ENCODE measurements around the gene RAPGEF5.

The RAPGEF5 gene

DNA sequence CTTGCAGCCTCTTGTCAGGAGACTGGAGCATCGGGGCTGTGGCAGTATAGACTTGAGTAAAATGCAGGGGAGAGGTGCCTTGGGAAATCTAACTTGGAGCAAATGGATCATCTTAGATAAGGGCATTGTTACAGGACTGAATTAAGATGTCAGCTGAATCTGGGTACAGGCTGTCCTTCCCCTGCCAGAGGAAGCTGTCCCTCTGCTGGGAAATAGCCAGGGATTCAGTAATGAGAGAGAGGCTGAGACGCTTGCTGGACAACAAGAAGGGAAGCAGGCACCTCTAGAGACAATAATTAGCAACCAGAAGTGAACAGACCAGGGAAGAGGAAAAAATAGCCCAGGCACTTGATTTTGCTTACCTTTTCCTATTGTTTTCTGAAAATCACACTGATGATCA, 20.7 kb upstream of the RAPGEF5 start:
- no peaks in the 10 kb centered on the region for H3K4me1 ChIP-seq (ENCODE audit: low read length)
- H3K9me2 ChIP-seq (replicated peaks; ENCODE audit: insufficient read depth, low read length), result no peaks in the 10 kb centered on the region
- H3K4me3 ChIP-seq (ENCODE audit: low read length), result no peak overlapping the region
- no peaks in the 10 kb centered on the region for H3F3A ChIP-seq (ENCODE audit: insufficient read depth, low read length)
- no peak overlapping the region for H3K4me2 ChIP-seq (ENCODE audit: low read depth, low read length)
- H3K27me3 ChIP-seq (replicated peaks; ENCODE audit: insufficient read depth, low read length), result no peaks in the 10 kb centered on the region
- no peak for DNase-seq
- H2AFZ ChIP-seq (ENCODE audit: low read length), result no peak overlapping the region
- H3K27ac ChIP-seq (ENCODE audit: low read length), result no peak overlapping the region
- H3K9ac ChIP-seq (ENCODE audit: low read length), result no peak overlapping the region
- TF ChIP-seq EZH2phosphoT487 (IDR thresholded peaks at IDR 0.05; ENCODE audit: low read length) (no peak), CTCF (IDR thresholded peaks at IDR 0.05; ENCODE audit: low read length) (no peak), EZH2 (optimal IDR thresholded peaks at IDR 0.05; ENCODE audit: low read depth, low read length) (no peak)
- H3K9me3 ChIP-seq (replicated peaks; ENCODE audit: insufficient read depth, low read length), result no peaks in the 10 kb centered on the region
- no peaks in the 10 kb centered on the region for H3K36me3 ChIP-seq (replicated peaks; ENCODE audit: insufficient read depth, low read length)
- no peaks in the 10 kb centered on the region for H3K79me2 ChIP-seq (ENCODE audit: low read length)
- no peaks in the 10 kb centered on the region for H4K20me1 ChIP-seq (ENCODE audit: insufficient read depth, low read length)

DNA sequence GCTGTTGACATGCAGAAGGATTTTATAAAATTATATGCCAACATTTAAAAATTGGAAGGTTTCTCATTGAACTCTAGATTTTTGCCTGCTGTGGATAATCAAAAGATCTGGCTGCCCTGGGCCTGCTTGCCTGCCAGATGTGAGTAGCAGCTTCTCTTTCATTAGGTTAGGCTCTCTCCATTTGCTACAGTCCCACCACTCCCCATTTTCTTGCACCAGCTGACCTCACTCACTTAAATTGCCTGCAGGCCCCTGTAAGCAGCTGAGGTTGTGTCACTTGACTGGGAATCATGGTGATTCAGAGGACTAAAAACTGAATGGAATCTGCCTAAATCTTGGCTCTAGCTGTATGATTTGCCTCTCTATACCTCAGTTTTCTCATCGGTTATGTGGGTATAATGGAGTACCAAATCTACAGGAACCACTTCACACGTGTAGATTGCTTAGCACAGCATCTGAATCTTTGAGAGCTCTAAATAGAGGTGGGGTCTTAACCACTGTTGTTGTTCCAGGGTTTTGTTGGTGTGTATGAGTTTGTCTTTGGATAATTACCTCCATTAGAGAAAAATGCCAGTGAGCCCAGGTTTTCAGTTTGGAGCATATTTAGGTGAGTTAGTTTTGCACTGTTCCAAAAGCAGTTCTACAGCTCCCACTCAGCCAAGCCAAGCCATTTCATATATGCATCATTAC, 18.6 kb upstream of the RAPGEF5 start:
- Histone ChIP-seq H3K27me3 (replicated peaks; ENCODE audit: insufficient read depth, low read length) (no peaks in the 10 kb centered on the region), H2AFZ (ENCODE audit: low read length) (no peak overlapping the region), H3K9ac (ENCODE audit: low read length) (no peak overlapping the region), H3K9me2 (replicated peaks; ENCODE audit: insufficient read depth, low read length) (no peaks in the 10 kb centered on the region), H3K4me3 (ENCODE audit: low read length) (no peak overlapping the region), H3K4me2 (ENCODE audit: low read depth, low read length) (no peak overlapping the region), H4K20me1 (ENCODE audit: insufficient read depth, low read length) (no peaks in the 10 kb centered on the region), H3F3A (ENCODE audit: insufficient read depth, low read length) (no peaks in the 10 kb centered on the region), H3K4me1 (ENCODE audit: low read length) (no peaks in the 10 kb centered on the region), H3K36me3 (replicated peaks; ENCODE audit: insufficient read depth, low read length) (no peaks in the 10 kb centered on the region), H3K27ac (ENCODE audit: low read length) (no peak overlapping the region), H3K79me2 (ENCODE audit: low read length) (no peaks in the 10 kb centered on the region), H3K9me3 (replicated peaks; ENCODE audit: insufficient read depth, low read length) (no peaks in the 10 kb centered on the region)
- TF ChIP-seq EZH2 (optimal IDR thresholded peaks at IDR 0.05; ENCODE audit: low read depth, low read length), result no peak
- DNase-seq, result no peak

- Histone ChIP-seq H3F3A (ENCODE audit: insufficient read depth, low read length) (no peaks in the 10 kb centered on the region), H3K79me2 (ENCODE audit: low read length) (no peaks in the 10 kb centered on the region), H3K4me3 (ENCODE audit: low read length) (no peak overlapping the region), H3K4me2 (ENCODE audit: low read depth, low read length) (no peak overlapping the region), H3K9ac (ENCODE audit: low read length) (no peak overlapping the region), H3K9me2 (replicated peaks; ENCODE audit: insufficient read depth, low read length) (no peaks in the 10 kb centered on the region), H2AFZ (ENCODE audit: low read length) (no peak overlapping the region), H3K27me3 (replicated peaks; ENCODE audit: insufficient read depth, low read length) (no peaks in the 10 kb centered on the region), H3K36me3 (replicated peaks; ENCODE audit: insufficient read depth, low read length) (no peaks in the 10 kb centered on the region), H4K20me1 (ENCODE audit: insufficient read depth, low read length) (no peaks in the 10 kb centered on the region), H3K9me3 (replicated peaks; ENCODE audit: insufficient read depth, low read length) (no peaks in the 10 kb centered on the region), H3K4me1 (ENCODE audit: low read length) (no peaks in the 10 kb centered on the region), H3K27ac (ENCODE audit: low read length) (no peak overlapping the region)
- TF ChIP-seq CTCF (IDR thresholded peaks at IDR 0.05; ENCODE audit: low read length) (no peak), EZH2phosphoT487 (IDR thresholded peaks at IDR 0.05; ENCODE audit: low read length) (no peak), EZH2 (optimal IDR thresholded peaks at IDR 0.05; ENCODE audit: low read depth, low read length) (no peak)
- DNase-seq, result no peak
Measured at GRCh38 chr7:22373911-22374310, 17.0 kb upstream of the RAPGEF5 start.

DNA sequence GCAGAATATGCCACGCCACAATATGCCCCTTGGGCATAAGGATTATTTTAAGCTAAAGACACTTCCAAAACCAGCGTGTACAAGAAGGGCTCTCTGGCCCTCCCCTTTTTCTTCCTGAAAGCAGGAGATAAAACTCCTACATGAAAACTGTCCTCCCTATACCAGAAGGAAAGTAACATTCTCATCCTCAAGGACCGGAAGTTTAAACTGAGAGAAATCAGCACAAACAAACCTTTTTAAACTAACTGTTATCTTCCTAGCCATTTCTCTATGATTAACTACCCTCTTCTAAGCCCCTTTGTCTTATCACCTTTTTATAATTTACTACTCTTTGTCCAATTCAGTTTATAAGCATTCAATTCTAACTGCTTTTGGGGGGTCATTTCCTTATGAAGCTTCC, 16.4 kb upstream of the RAPGEF5 start:
- Histone ChIP-seq H3K27me3 (replicated peaks; ENCODE audit: insufficient read depth, low read length) (no peaks in the 10 kb centered on the region), H3K4me2 (ENCODE audit: low read depth, low read length) (no peak overlapping the region), H3K4me3 (ENCODE audit: low read length) (no peak overlapping the region), H3F3A (ENCODE audit: insufficient read depth, low read length) (no peaks in the 10 kb centered on the region), H3K4me1 (ENCODE audit: low read length) (no peaks in the 10 kb centered on the region), H3K79me2 (ENCODE audit: low read length) (no peaks in the 10 kb centered on the region), H4K20me1 (ENCODE audit: insufficient read depth, low read length) (no peaks in the 10 kb centered on the region), H3K36me3 (replicated peaks; ENCODE audit: insufficient read depth, low read length) (no peaks in the 10 kb centered on the region), H3K9me2 (replicated peaks; ENCODE audit: insufficient read depth, low read length) (no peaks in the 10 kb centered on the region), H3K9ac (ENCODE audit: low read length) (no peak overlapping the region), H3K27ac (ENCODE audit: low read length) (no peak overlapping the region), H2AFZ (ENCODE audit: low read length) (no peak overlapping the region), H3K9me3 (replicated peaks; ENCODE audit: insufficient read depth, low read length) (no peaks in the 10 kb centered on the region)
- DNase-seq, result no peak
- TF ChIP-seq CTCF (IDR thresholded peaks at IDR 0.05; ENCODE audit: low read length), result no peak
- no peak for TF ChIP-seq EZH2phosphoT487 (IDR thresholded peaks at IDR 0.05; ENCODE audit: low read length)
- TF ChIP-seq EZH2 (optimal IDR thresholded peaks at IDR 0.05; ENCODE audit: low read depth, low read length), result no peak
